ENCODE measurements around the gene OR14K1.
"Not testable (repeated sequence)": the region's sequence is repeated elsewhere in the genome, so short reads cannot be mapped to it uniquely, and the experiment has no call there.

The OR14K1 gene, protein sequence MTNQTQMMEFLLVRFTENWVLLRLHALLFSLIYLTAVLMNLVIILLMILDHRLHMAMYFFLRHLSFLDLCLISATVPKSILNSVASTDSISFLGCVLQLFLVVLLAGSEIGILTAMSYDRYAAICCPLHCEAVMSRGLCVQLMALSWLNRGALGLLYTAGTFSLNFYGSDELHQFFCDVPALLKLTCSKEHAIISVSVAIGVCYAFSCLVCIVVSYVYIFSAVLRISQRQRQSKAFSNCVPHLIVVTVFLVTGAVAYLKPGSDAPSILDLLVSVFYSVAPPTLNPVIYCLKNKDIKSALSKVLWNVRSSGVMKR

DNA sequence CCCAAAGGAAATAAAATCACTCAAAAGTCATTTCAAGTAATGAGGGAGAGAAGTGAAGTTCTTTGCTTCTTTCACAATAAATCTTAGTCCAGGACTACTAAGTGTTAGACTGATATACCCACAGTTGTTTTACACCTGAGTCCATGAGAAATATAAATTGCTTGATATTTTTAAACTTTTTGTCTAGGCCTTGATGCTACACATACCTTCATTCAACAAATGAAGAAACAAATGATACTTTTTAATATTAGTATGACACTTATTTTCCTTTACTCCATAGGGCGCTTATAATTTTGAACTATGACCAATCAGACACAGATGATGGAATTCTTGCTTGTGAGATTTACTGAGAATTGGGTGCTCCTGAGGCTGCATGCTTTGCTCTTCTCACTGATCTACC lies at the start of gene OR14K1:
Gene OR14K1, plus strand, starts transcription at position 301 of the 400 bp plus-strand sequence. Its CDS starts 0 bp downstream, at position 301.
- DNase-seq = no peak

DNA sequence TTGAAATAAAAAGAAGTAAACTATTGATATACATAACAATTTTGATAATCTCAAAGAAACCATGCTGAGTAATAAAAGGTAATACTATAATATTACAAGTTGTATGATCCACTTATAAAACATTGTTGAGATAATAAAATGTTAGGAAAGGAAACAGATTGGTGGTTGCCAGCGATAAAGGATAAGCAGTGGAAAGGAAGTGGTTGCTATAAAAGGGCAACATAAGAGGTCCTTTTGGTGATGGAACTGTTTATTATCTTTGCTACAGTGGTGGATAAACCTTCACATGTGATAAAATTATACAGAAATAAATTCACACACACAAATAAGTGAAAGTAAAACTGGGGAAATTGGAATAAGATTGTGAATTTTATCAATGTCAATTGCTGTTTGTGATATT lies 37.1 kb upstream of the OR14K1 start:
- DNase-seq = no peak

DNA sequence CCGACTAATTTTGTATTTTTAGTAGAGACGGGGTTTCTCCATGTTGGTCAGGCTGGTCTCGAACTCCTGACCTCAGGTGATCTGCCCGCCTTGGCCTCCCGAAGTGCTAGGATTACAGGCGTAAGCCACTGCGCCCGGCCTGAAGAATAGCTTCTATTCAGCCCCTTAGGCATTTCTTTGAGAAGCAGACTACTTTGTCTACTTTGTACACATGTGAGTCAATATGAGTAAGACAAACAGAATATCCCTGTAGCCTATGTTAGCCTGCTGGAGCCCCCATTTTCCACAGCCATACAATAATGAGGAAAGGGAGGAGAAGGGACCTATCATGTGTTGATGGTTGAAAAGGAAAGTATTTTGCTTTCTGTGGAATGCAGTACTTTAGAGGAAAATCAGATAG lies 27.7 kb upstream of the OR14K1 start:
- not testable (repeated sequence) for DNase-seq

DNA sequence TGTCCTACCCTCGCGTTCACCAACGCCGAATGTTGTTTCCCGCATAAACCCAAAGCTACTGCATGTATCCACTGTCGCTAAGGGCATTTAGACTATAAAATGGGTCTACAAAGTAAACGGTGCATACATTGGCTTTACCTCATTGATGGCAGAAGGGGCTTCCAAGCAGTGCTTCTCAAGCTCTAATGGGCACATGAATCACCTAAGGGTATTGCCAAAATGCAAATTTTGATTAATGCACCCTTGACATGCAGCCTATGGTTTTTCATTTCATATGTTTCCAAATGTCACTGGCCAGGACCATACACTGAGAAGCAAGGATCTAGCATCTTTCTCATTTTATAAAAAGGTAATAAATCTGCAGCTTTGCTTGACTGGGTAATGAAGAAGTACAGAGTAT lies 24.7 kb upstream of the OR14K1 start:
- DNase-seq = no peak

DNA sequence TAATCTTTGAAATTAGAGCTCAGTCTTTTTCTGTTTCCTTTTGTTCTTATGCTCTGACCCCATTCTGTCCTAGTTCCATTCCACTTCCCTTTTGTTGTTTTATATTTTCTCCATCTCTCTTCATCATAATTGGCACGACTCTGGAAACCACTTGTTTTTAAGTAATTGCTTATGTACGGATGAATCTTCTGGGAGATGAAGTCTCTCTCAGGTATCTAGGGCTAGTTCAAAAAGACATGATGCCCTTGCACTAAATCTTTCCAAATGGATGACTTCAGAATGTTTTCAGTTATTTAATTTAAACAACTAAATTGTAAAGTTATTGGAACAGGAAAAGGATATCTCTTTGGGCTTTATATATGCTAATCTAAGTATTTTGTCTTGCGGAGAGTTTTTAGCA lies 21.9 kb upstream of the OR14K1 start, which contains the start of gene OR6F1:
Gene OR6F1, minus strand, starts transcription at position 101 of the 400 bp plus-strand sequence. CDS start 3,891 bp downstream, outside the sequence.
- no peak for DNase-seq

DNA sequence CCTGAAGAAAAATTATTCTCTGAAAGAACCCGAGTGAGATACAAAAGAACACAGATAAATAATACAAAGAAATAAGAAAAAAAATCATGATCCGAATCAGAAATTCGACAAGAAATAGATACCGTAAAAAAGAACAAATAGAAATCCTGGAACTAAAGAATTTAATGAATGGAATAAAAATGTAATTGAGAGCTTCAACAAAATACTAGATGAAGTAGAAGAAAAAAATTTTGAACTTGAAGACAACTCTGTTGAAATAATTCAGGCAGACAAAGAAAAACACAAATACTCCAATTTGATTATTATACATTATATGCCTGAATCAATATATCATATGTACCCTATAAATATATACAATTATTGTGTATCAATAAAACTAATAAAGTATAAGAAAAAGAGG lies 17.2 kb upstream of the OR14K1 start:
- DNase-seq = no peak

DNA sequence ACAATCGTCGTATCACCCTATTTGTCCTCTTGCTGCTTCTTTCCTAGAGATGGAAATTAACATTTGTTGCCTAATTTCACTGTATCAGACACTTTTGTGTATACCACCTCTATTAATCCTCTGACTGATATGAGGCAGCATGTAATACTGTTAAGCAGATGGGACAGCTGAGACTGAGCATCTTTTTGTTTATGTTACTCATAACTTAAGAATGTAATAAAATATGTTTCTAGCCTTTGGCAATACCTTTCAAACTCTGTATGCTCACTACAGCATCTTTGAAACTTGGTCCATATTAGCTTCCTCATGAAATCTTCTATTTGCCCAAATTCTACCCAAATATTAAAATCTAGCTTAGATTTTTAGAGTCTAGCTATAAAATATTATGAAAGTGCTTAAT lies 2.3 kb downstream of the OR14K1 start:
- no peak for DNase-seq

DNA sequence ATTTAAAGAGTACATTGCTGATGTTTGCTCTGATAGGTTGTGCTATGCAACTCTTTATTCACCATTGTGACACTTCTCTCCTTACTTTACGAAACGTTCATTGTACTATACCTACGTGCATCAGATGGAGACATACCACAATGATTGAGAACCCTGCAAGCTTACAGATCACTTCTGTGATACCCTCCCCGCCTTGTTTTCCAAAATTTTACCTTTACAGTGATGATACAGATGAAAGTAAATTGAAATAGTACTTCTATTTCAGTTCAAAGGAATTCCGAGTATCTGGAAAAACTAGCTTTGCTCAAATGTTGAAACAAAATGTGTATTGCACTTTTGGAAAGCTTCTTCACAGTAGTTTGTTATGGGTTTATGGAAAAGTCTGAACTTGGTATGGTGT lies 3.3 kb downstream of the OR14K1 start:
- DNase-seq = no peak

DNA sequence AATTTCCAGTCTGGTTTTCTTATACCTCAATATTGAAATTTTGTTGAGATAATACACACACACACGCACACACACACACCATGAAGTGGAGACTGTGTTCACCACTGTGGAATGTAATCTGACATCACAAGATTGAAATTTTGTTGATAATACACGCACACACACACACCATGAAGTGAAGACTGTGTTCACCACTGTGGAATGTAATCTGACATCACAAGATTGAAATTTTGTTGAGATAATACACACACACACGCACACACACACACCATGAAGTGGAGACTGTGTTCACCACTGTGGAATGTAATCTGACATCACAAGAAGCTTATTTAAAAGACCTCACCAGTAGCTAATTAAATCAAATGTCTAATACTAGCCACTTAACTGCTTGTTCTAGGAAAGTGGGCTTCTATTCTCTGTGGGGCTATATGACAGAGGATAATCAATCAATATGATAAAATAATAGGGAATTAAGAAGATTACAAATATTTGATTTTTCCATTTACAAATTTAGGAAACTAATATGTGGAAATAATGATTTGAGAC lies 3.9 kb downstream of the OR14K1 start:
- DNase-seq = not testable (repeated sequence)

DNA sequence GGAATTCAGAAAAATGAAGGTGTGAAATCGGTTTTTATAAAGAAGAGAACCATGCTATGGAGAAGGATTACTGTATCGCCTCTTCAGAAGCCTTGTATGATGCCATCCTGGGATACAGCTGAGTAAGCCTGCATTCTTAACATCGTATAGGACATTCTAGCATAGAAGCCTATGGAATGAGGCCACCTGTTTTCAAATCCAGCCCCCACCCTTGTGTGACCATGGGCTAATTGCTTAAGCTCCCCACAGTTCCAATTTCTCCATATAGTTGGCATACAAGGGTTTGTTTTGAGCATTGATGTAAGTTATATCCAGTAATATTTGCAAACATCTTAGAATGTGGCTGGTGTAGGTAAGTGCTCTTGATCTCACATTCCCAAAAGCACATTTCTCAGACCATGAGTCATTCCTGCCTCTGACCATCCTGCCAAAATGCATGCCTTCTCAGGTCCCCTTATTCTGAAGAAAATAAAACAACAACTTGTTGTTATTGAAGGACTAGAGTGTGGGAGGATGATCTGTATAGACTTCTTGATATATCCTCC lies 8.0 kb downstream of the OR14K1 start:
- DNase-seq = no peak

DNA sequence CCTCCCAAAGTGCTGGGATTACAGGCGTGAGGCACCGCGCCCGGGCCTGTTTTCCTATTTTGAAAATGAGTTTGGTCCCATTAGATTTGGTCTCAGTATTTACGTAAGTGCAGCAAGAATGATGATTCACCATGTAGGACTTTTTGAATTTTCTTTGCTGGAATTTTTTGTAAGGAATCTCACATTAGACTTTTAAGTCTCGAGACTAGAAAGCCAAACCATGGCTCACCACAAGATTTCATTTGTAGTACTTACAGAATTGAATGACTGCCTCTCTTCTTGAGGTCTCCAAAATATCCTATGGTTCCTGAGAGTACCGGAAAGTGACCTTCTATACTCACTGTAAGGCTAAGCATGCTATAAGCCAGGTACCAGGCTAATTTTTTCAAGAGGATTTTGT lies 9.2 kb downstream of the OR14K1 start:
- DNase-seq = no peak

DNA sequence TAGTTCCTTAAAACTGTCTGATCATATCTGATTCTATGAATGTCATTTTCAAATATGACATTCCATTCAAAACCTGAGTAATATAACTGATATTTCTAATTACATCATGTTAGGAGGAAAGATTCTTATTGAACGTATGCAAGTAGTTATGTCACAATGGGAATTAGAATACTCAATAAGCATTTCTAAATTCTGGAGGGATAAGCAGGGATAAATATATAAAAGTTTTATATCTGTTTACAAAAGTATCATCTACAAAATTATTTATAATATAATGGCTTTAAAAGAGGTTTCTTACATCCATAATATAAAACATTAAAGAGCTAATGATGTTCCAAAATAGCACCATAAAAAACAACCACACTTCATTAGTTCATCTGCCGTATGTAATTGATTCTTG lies 9.6 kb downstream of the OR14K1 start, which contains the start of gene OR14A2:
Gene OR14A2, minus strand, starts transcription at position 101 of the 400 bp plus-strand sequence.
- DNase-seq = no peak

DNA sequence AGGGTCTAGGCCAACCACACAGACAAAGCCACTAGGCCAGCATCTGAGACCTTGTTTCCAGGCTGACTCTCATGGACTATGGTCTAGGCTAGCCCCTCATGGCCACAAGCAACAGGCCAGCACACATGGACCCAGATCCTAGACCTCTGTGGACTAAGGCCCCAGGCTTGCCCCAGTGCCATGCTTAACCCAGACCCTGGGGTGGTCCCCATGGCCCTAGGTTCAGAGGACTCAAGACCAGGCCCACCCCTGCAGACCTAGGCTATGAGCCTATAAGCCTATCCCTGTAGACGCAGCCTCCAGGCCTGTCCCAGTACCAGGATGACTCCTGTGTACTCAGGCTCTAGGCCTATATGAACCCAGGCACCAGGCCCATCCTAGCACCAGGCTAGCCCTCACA lies 11.5 kb downstream of the OR14K1 start:
- DNase-seq = no peak

DNA sequence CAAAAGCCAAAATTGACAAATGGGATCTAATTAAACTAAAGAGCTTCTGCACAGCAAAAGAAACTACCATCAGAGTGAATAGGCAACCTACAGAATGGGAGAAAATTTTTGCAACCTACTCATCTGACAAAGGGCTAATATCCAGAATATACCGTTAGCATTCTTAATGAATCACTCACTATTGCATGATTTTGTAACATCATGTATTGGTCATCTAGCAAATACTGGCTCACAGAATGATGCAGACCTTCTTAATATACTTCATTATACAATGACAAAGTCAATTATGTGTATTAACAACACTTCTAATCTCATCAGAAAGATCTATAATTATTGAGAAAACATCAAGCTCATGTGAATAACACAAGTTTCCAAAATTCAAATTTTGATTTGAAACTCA lies 15.9 kb downstream of the OR14K1 start:
- DNase-seq = not testable (repeated sequence)

DNA sequence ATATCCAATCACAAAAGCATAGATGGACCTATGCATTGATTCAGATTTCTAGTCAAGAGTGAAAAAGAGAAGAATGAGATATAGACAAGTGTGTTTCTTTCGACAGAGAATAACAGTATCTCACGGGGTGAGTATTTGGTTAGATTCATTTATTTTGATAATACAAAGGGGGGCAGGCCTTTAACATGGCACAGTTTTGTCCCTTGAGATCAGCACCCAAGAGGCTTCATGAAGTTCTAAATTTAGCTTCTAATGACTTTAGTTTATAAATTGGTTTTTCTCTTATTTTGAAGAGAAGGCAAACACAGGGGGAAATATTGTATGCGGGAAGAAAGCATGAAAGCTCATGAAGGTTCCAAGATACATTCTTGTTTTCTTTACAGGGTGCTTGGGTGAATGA lies 22.0 kb downstream of the OR14K1 start, which contains the start of gene OR1C1:
Gene OR1C1, minus strand, starts transcription at position 101 of the 400 bp plus-strand sequence. CDS start 2,150 bp downstream, outside the sequence.
- DNase-seq = no peak

DNA sequence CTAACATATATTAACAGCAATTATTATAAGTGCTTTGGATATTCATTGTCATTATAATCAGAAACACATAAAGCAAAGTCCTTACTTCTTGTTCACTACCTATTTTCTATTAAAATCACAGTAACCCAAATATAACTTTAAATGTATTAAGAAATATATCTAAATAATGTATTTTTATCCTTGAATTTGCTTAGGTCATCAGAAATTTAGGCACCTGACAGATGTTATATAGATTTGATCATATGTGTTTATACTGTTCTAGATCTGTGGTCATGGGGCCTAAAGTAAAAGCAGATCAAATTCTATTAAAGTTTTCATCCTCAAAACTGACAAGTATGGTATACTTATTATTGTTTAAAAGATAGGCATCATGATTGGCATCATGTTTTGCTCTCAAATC lies 31.2 kb downstream of the OR14K1 start:
- no peak for DNase-seq

Measured in femur (tissue), 1 donor.